ENCODE data around the gene NUBP2.

NUBP2 gene

GRCh38 chr16:1776991-1777374, 5.8 kb upstream of the NUBP2 start:
- DNase-seq (ENCODE audit: low spot score in 2 of 2) = no peak
- H3K4me3 Mint-ChIP-seq = no peak overlapping the region
- H3K27me3 Mint-ChIP-seq = no peaks in the 10 kb centered on the region
- H3K9me3 Mint-ChIP-seq = no peaks in the 10 kb centered on the region
- no peak for ATAC-seq (replicated peaks; ENCODE audit: extremely low read depth, poor library complexity, severe bottlenecking)
- no peak overlapping the region for H3K27ac Mint-ChIP-seq (ENCODE audit: low read depth)
- peaks cover 33% of the 10 kb centered on the region for H3K36me3 Mint-ChIP-seq (ENCODE audit: insufficient read depth)
- H3K4me1 Mint-ChIP-seq = peaks cover 14% of the 10 kb centered on the region

GRCh38 chr16:1777375-1778199, 5.2 kb upstream of the NUBP2 start:
- Mint-ChIP-seq H3K27me3 (no peaks in the 10 kb centered on the region), H3K36me3 (ENCODE audit: insufficient read depth) (peaks cover 30% of the 10 kb centered on the region), H3K9me3 (no peaks in the 10 kb centered on the region), H3K4me1 (peaks cover 10% of the 10 kb centered on the region), H3K27ac (ENCODE audit: low read depth) (no peak overlapping the region), H3K4me3 (no peak overlapping the region)
- DNase-seq (ENCODE audit: low spot score in 2 of 2) (no peak), ATAC-seq (replicated peaks; ENCODE audit: extremely low read depth, poor library complexity, severe bottlenecking) (no peak)

- no peaks in the 10 kb centered on the region for H3K9me3 Mint-ChIP-seq
- ATAC-seq (replicated peaks; ENCODE audit: extremely low read depth, poor library complexity, severe bottlenecking) = no peak
- H3K4me1 Mint-ChIP-seq = peaks cover 15% of the 10 kb centered on the region
- no peak for DNase-seq (ENCODE audit: low spot score in 2 of 2)
- no peak overlapping the region for H3K27ac Mint-ChIP-seq (ENCODE audit: low read depth)
- H3K27me3 Mint-ChIP-seq = no peaks in the 10 kb centered on the region
- no peak overlapping the region for H3K4me3 Mint-ChIP-seq
- peaks cover 27% of the 10 kb centered on the region for H3K36me3 Mint-ChIP-seq (ENCODE audit: insufficient read depth)
These were observed 4.3 kb upstream of the NUBP2 start for GRCh38 chr16:1778200-1779179.

DNA sequence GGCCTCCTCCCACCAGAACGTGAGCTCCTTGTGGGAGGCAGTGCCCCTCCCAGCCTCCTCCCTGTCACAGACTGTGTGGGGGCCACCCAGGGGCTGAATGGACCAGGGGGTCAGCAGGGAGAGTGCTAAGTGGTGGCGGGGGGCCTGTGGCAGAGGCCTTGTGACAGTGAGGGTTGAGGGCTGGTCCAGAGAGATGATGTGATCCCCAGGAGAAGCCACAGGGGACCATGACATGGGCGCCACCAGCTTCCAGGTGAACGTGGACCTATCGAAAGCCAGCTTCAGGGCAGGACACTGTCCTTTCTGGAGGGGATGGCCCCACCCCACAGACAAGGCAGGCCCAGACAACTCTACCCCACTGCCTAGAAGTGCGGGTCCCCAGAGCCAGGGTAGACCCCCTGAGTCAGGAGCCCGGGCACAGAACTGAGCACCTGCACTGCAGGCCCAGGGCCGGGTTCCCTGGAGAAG, 3.5 kb upstream of the NUBP2 start:
- H3K36me3 Mint-ChIP-seq (ENCODE audit: insufficient read depth) = peaks cover 26% of the 10 kb centered on the region
- DNase-seq (ENCODE audit: low spot score in 2 of 2) (no peak), ATAC-seq (replicated peaks; ENCODE audit: extremely low read depth, poor library complexity, severe bottlenecking) (no peak)
- H3K9me3 Mint-ChIP-seq = no peaks in the 10 kb centered on the region
- peaks cover 15% of the 10 kb centered on the region for H3K4me1 Mint-ChIP-seq
- H3K27ac Mint-ChIP-seq (ENCODE audit: low read depth) = no peak overlapping the region
- no peaks in the 10 kb centered on the region for H3K27me3 Mint-ChIP-seq
- H3K4me3 Mint-ChIP-seq = no peak overlapping the region

DNA sequence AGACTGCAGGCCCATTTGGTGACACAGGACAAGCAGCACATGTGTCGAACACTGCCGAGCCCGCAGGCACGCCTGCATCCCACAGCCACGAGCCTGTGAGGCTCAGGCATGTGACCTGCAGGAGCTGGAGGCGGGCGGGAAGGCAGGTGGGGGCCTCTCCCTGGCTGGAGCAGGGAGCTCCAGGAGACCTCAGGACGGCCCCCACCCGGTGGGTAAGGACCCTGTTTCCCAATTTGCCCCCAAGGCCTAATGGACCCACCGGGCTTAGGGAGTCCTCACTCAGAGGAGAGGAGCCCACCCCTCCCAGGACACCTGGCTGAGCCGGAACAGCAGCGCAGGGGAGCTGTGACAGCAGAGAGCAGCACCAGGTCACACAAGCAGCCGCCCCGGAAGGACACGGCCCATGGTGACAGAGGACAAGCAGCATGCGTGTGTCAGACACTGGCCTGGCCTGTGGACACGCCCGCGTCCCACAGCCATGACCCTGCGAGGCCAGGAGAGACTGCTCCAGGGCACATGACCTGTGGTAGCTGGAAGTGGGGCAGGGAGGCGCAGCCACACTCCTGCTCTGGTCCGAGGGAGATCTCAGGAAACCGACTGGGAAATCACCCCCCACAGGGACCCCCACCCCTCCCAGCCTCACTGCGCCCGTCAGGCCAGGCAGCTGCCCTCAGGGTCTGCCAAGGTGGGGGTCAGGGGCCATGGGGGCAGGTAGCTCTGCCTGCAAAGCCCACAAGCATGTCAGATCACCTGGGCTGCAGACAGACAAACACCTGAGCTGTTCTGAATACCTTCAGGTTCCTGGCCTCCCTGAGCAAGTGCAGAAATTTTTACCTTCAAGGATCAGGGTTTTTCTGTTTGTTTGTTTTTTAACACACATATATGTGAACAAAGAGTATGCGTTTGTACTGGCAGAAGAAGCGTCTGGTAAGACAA, 2.8 kb upstream of the NUBP2 start:
- ATAC-seq (replicated peaks; ENCODE audit: extremely low read depth, poor library complexity, severe bottlenecking) = no peak
- DNase-seq (ENCODE audit: low spot score in 2 of 2) = no peak
- Mint-ChIP-seq H3K9me3 (no peaks in the 10 kb centered on the region), H3K4me1 (peaks cover 17% of the 10 kb centered on the region), H3K4me3 (no peak overlapping the region), H3K36me3 (ENCODE audit: insufficient read depth) (peaks cover 26% of the 10 kb centered on the region), H3K27me3 (no peaks in the 10 kb centered on the region), H3K27ac (ENCODE audit: low read depth) (no peak overlapping the region)

GRCh38 chr16:1780677-1781072, 2.1 kb upstream of the NUBP2 start:
- DNase-seq (ENCODE audit: low spot score in 2 of 2) (no peak), ATAC-seq (replicated peaks; ENCODE audit: extremely low read depth, poor library complexity, severe bottlenecking) (no peak)
- Mint-ChIP-seq H3K36me3 (ENCODE audit: insufficient read depth) (peaks cover 26% of the 10 kb centered on the region), H3K27ac (ENCODE audit: low read depth) (no peak overlapping the region), H3K27me3 (no peaks in the 10 kb centered on the region), H3K4me3 (peak overlapping the region; percentile 83), H3K4me1 (peaks cover 24% of the 10 kb centered on the region), H3K9me3 (no peaks in the 10 kb centered on the region)

- Mint-ChIP-seq H3K4me1 (peaks cover 24% of the 10 kb centered on the region), H3K4me3 (peak overlapping the region; percentile 83), H3K36me3 (ENCODE audit: insufficient read depth) (peaks cover 22% of the 10 kb centered on the region), H3K27me3 (no peaks in the 10 kb centered on the region), H3K9me3 (no peaks in the 10 kb centered on the region), H3K27ac (ENCODE audit: low read depth) (peak overlapping the region; percentile 83)
- no peak for ATAC-seq (replicated peaks; ENCODE audit: extremely low read depth, poor library complexity, severe bottlenecking)
- no peak for DNase-seq (ENCODE audit: low spot score in 2 of 2)
These were observed 1.5 kb upstream of the NUBP2 start for GRCh38 chr16:1781254-1781653.

DNA sequence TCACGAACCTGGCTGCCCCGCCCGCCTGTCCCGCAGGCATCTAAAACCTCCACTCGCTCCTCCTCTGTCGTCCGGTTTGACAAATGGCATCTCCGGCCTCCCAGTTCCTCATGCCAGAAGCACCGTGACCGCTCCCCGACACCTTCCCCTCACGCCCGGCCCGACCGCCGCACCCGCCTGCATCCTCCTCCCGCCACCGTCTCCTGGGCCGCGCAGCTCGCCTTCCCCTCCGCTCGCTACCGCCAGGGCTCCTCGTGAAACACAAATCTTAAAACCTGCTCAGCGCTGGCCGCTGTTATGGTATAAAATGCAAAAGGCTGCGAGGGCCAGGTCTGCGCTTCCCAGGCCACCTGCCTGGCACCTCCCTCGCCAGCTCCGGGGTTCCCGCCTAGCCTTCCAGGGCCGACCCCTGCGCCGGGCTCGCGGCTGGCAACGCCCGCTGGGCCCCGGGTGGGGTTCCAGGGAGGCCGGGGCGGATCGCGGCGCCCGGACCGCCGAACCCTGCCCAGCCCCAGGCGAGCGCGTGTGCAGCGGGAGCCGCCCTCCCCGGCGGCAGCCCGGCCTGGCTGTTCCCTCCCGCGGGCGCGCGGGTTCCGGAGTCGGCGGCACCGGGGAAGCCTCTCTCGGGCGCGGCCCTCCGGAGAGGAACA, 877 bp upstream of the NUBP2 start:
- Mint-ChIP-seq H3K4me3 (peak overlapping the region; percentile 83), H3K9me3 (no peaks in the 10 kb centered on the region), H3K4me1 (peaks cover 24% of the 10 kb centered on the region), H3K27me3 (no peaks in the 10 kb centered on the region), H3K36me3 (ENCODE audit: insufficient read depth) (peaks cover 17% of the 10 kb centered on the region), H3K27ac (ENCODE audit: low read depth) (peak overlapping the region; percentile 83)
- DNase-seq (ENCODE audit: low spot score in 2 of 2) (no peak), ATAC-seq (replicated peaks; ENCODE audit: extremely low read depth, poor library complexity, severe bottlenecking) (peak; percentile 13)

DNA sequence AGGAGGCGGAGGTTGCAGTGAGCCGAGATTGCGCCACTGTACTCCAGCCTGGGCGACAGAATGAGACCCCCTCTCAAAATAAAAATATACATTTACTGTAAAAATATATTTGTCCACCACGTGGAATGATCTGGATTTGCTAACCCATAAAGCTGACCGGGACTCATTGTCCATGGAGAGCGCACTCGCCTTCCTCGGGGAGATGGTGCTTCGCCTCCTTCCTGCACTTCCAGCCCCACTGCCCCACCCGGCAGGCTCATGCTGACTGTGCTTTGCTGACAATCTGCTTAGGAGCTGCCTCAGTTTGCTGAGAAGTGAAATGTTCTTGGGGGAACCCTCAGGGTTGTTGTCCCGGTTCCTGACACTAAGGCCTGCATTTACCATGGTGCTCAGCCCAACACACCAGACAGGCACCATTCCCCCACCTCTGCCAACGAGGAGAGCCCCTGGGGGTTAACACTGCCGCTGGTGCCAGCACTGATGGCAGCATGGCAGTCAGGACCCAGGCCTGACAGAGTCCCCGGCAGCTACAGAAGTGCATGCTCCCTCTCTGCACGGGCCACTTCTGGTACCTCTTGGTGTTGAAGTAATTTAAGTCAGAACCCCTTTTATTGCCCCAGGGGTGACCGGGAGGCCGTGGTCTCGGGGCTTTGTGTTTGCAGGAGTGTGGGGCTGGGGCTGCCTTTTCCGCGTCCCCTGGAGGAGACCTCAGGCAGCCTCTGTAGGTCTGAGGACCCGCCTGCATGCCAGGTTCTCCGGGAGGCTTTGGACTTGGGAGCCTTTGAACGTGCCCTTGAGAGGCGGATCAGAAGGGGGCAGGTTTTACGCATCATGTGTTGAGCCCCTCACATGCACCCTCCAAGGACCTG, 2.5 kb downstream of the NUBP2 start:
- Mint-ChIP-seq H3K4me1 (peaks cover 29% of the 10 kb centered on the region), H3K9me3 (no peaks in the 10 kb centered on the region), H3K27me3 (no peaks in the 10 kb centered on the region), H3K27ac (ENCODE audit: low read depth) (no peak overlapping the region), H3K36me3 (ENCODE audit: insufficient read depth) (peaks cover 14% of the 10 kb centered on the region), H3K4me3 (peak overlapping the region; percentile 54)
- ATAC-seq (replicated peaks; ENCODE audit: extremely low read depth, poor library complexity, severe bottlenecking) (no peak), DNase-seq (ENCODE audit: low spot score in 2 of 2) (no peak)

- Mint-ChIP-seq H3K9me3 (no peaks in the 10 kb centered on the region), H3K36me3 (ENCODE audit: insufficient read depth) (peaks cover 14% of the 10 kb centered on the region), H3K27ac (ENCODE audit: low read depth) (no peak overlapping the region), H3K4me3 (no peak overlapping the region), H3K4me1 (peaks cover 29% of the 10 kb centered on the region), H3K27me3 (no peaks in the 10 kb centered on the region)
- DNase-seq (ENCODE audit: low spot score in 2 of 2) = no peak
- ATAC-seq (replicated peaks; ENCODE audit: extremely low read depth, poor library complexity, severe bottlenecking) = no peak
These were observed 3.0 kb downstream of the NUBP2 start for GRCh38 chr16:1785846-1786170.
